NCI-H146 (cell line): Measurements from ENCODE around the gene MEX3C.

Experiments
- DNase-seq: peaks from one replicate; lab custom pipeline; 2025; lab: John Stamatoyannopoulos, UW

The MEX3C gene

DNA sequence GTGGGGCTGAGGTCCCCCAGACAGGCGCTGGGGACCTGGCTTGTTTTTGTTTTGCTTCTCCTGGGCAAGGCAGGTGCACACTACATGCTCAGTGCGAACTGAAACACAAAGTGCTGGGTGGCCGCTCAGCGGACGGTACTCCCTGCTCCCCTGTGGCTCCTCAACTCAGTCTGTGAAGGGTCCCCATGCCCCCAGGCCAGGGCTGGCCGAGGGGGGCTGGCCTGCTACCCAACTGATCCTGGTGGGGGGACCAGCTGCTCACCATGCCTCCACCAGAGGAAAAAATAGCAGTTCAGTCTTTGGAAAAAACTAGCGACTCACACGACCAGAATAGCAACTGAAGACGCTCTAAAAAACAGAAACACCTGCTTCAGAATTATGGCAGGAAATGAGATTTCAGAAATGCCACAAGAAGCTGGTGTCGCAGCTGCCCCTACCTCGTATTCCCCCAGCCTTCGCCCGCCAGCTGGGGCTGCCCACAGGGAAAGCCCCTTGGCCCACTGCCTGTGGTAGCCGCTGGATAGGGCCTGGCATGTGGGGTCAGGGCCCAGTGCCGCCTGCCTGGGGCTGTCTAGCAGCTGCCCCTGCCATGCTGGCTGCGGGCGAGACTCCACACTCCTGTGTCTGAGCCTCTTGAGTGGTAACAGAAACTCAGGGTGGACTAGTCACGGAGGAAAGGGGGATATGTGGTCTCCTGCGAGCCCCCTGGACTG, 43.7 kb downstream of the MEX3C start:
- DNase-seq: no peak

DNA sequence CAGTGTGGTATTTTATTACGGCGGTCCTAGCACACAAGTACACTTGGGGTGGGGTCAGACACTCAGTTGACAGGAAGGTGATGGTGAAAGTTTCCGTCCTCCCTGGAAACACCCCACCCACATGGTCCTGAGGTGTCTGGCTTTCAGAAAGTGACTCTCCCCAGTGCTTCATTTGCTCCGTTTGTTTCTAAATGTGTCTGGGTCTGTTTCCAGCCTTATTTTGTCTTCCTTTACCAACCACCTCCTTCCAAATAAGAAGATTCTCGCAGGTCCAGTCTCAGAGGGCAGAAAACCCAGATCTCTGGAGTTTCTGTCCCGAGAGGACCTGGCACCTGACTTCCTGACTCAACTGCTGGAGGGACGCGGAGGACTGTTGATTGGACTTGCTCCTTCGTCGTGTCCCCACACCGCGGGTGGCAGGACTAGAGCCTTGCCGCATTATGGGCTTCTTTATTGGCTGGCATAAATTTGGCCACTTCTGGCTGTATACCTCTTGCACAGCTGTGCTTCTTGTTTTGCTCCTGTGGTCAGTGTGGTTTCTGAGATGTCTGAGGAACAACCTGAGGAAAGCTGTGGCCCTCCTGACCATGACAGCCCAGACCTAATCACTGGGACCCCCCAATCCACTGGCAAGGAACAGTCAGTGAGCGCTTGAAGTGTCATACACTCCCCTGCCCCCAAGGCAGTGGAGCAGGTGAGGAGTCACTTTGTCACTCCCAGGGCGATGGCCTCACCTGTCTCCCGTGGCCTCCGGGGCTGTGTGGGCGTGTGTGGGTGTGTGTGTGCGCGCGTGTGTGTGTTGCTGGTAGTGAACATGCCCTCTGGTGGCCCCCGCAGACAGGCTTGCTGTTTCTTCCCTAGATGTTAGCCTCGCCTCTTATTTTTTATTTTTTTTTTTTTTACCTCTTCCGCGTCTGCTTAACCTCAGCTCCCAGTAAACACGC, 45.6 kb downstream of the MEX3C start:
- DNase-seq: no peak

DNA sequence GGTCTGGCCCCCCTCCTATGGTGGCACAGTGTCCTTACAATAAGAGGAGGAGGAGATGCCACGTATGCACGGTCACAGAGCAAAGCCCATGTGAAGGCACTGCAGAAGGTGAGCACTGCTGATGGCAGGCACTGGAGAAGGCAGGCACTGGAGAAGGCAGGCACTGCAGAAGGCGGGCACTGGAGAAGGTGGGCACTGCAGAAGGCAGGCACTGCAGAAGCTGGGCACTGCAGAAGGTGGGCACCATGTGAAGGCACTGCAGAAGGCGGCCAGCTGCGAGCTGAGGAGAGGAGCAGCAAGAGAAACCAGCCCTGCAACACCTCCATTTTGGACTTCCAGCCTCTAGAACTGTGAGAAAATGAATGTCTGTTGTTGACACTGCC, 46.3 kb downstream of the MEX3C start:
- DNase-seq: no peak

DNA sequence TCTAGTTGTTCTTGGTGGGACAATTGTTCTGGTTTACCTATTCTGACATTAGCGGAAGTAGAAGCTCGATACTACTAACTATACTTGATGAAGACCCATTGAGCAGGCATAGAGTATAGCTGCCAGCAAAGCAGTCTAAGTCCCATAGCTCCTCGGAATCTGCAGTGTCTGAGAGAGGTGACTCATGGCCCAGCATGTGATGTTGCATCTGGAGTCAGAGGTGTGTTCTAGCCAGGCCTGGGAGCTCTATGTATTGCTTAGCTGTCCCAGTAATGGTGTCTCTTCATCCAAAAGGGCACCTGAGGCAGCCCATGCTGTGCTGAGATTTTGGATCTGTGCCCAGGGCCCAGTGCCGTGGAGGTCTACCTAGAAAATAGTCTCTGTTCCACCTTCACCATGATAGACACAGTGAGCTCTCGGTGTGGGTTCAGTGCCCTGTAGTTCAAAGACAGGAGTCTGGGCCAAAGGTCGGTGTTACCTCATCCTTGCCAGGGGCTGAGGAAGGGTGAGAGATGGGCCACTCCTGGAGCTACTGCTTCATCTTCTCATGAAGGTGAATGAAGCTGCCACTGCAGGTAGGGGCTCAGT, 47.3 kb downstream of the MEX3C start:
- DNase-seq: no peak

DNA sequence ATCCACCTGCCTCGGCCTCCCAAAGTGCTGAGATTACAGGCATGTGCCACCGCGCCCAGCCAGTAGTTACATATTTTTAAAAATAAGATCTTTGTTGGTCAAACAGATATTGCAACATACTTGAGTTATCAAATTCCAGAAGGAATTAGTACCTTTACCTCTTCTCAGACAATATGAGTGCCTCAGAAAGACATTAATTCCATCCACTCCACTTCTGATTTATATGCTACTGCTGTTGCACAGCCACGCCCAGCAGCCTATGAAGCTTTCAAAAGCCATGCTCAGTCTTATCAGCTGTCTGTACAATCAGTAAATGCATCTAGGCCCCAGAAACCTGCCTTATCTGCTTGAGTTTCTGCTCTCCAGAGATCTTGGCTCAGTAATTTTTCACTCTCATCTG, 47.8 kb downstream of the MEX3C start:
- DNase-seq: no peak

DNA sequence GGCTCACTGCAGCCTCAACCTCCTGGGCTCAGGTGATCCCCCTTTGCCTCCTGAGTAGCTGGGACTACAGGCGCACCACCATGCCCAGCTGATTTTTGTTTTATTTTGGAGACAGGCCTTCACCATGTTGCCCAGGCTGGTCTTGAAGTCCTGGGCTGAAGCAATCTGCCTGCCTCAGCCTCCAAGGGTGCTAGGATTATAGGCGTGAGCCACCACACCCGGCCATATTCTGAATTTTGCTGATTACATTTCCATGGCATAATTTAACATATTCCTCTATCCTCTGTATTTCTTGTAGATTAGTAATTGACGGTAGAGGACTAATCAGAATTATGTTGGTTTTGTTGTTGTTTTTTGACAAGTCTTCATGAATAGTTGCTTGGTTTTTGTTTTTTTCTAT, 50.6 kb downstream of the MEX3C start:
- no peak for DNase-seq

DNA sequence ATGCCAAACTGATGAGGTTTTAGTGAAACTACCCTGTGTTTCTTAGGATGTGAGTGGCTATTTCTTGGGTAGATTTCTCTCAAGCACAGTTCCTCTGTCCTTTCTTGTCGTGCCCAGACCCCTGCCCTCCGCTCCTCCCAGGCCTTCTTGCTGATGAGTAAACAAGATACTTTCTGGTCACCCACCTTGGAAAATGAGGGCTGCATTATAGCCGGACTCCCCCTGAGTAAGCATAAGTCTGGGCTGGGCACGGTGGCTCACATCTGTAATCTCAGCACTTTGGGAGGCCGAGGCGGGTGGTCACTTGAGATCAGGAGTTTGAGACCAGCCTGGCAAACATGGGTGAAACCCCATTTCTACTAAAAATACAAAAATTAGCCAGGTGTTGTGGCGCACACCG, 58.5 kb downstream of the MEX3C start:
- no peak for DNase-seq

DNA sequence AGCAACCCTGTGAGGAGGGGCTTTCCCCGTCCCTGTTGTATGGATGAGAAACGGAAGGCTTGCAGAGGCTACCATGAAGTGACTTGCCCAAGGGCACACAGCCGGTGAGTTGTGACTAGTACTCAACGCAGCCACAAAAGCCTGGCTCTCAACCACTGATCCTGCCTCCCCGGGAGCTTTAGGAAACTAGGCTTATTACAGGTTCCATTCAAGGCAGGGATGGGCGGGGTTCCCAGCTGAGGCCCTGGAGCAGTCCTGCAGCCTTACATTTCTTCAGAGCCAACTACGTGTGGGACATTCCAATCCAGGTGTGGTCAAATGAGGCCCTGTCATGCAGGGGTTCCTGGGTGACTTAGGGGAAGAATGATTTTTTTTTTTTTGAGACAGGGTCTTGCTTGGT, 59.6 kb downstream of the MEX3C start:
- DNase-seq: no peak

DNA sequence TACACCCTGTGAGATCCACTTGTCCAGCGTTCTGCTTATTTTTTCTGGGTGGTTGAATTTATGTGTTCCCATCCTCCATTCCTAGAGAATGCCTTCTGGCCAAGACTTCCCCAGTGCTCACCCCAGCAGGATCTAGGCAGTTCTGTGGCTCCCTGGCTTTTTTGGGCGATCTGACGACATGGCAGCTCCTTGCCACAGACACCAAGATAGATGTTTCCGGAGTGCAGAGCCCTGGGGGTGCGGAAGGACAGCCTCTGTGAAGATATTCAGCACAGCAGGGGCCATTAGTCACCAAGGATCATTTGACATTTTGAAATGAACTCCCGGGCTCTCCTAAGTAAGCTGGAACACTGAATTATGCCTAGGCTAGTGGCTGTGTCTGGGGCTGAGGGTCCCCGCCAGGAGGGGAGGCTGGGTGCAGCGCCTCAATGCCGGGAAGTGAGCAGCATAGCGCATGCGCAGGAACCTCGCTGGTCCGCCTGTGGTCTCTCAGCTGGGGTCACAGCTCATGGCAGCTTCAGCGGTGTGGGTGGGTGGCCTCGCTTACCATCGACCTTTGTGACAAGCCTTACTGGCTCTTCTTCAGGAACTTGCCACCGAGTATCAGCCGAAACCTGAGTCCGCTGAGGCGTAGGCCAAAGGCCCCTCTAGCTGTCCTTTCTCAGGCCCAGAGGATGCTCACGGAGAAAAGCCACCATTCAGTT, 60.3 kb downstream of the MEX3C start:
- DNase-seq: peak; percentile 23

DNA sequence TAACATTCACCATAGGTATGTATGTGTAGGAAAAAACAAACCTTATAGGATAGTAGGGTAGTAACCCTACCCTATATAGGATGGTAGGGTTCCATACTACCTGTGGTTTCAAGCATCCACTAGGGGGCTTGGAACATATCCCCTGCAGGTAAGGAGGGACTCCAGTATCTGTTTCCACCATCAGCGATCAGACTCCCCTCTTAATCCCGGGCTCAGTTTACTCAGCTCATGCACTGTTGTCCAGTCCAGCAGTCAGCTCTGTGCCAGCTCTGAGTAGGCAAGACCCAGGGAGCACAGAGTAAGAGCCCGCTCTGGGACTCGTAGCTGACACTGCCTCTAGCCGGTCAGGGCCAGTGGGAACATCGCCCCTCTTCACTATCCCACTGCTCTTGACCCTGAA, 61.7 kb downstream of the MEX3C start:
- peak; percentile 22 for DNase-seq

DNA sequence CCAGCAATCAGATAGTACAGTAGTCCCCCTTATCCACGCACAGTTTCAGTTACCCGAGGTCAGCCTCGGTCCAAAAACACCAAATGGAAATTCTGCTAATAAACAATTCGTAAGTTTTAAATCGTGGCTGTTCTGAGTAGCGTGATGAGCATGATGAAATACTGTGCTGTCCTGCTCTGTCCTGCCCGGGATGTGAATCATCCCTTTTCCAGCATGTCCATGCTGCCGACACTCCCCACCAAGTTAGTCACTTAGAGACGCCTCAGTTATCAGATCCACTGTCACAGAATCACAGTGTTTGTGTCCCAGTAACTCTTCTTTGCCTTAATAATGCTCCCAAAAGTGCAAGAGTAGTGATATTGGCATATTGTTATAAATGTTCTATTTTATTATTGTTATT, 62.1 kb downstream of the MEX3C start:
- no peak for DNase-seq

DNA sequence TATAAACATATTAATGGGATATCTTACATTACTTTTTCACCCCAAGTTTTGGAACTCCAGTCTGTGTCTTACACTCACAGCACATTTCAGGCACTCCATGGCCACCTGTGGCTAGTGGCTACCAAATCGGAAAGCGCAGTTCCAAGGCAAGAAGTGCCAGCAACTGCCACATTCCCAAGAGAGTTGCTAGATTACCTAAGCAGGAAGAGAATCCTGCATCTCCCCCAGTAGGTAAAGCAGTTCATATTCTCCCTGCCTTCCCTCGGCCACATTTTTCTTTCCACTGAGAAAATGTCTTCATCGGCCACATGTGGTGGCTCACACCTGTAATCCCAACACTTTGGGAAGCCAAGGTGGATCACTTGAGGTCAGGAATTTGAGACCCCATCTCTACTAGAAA, 62.8 kb downstream of the MEX3C start:
- DNase-seq: no peak

DNA sequence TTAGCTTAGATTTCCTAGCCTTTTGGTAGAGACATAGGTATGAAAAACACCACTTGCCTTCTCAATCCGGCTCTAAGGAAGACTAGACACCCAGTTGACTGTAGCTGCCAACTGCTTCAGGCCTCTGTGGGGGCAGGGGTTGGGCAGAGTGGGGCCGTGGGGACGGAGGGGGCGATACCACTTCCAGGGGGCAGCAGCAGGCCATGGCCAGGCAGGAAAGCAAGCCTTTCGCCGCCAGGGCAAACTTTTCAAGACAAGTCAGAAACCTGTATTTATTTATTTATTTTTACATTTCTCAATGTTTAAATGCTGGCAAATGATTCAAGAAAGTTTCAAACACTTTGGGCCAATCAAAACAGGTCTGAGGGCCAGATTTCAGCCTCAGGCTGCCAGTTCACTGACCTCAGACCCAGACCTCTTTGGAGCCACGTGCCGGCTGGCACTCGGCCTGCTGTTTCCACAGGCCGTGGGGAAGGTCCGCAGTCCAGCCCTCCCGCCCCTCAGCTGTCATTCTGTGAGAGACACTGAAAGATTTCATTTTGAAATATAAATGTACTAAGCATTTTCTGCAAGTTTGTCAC, 63.8 kb downstream of the MEX3C start:
- no peak for DNase-seq

DNA sequence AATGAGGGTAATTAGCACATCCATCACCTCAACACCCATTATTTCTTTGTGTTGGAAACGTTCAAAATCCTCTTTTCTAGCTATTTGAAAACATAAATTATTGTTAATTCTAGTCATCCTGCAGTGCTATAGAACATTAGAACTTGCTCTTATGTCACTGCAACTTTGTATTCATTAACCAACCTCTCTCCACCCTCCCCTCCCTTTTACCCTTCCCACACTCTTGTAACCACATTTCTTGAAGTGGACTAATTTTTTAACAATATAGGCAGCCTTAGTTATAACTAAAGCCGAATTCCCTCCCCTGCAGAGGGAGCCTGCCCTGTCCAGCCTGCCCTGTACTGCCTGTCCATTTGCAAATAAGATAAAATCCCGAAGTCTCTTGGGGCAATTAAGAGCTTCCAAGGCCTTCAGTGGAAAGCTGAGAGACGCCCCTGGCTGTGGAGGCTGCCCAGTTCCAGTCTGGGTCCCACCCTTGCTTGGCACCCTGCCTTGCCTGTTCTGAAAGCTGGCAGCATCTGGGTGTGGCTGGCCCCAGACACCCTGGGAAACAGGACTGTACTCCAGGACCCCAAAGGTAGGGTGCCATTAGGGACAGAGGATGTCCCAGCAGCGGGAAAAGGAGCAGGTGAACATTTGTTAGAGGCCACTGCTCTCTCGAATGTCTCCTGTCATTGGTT, 65.1 kb downstream of the MEX3C start:
- no peak for DNase-seq

DNA sequence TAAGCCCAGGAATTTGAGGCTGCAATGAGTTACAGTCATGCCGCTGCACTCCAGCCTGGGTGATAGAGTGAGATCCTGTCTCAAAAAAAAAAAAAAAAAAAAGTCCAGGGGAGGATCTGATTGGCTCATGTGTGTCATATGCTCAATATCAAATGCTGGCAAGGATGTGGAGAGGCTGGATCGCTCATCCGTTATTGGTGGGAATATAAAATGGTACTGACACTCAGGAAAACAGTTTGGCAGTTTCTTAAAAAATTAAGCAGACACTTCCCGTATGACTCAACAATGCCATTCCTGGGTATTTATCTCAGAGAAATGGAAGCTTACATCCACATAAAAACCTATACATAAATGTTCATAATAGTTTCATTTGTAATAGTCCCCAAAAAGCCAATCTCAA, 68.9 kb downstream of the MEX3C start:
- peak; percentile 11 for DNase-seq

DNA sequence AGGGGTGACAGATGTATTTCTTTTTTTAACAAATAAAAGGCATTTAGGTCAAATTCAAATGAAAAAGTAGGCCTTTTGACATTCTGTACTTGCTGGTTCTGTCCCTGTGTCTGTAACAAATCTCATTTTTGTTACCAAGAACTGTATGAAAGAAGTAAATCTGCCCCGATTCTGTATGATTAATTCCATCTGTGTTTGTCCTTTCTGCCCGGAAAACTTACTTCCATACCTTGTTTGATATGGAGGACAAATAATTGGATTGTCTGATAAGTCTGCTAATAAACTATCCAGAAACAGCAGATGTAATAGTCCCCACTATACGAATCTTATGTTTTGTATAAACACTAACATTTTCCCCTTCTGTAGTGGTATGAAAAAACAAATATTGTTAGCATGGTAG, 69.8 kb downstream of the MEX3C start:
- DNase-seq: no peak

DNA sequence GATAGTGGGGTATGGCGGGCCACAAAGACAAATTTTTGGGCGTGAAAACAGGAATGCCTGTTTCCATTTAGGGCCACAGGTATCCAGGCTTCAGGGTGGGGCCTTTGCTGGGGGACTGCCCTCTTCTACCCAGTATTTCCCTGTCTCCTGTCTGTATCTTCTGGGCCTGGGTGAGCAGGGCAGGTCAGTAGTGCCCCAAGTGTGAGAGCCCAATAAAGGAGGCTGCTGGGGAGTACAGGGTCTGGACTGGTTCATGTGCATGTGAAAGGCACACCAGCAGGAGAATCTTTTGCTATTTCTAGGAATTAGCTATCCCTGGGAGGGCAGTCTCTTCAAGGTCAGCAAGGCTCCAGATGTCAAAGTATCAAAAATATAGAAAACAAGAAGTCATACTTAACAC, 71.5 kb downstream of the MEX3C start:
- no peak for DNase-seq
